HepG2 (cell line): ENCODE results near the gene KLF16. TPM values are rescaled to one million over a fixed set of nuclear protein-coding genes. Genes with fewer than 3 reads are reported as not detected.
A peak's percentile ranks its signal among the peaks of the same experiment; 100 is the strongest.
"Not testable (repeated sequence)": the region's sequence is repeated elsewhere in the genome, so short reads cannot be mapped to it uniquely, and the experiment has no call there.

Source experiments
- ATAC-seq: fragments of 200-7000 bp; cut with Tn5 transposase; 3 replicates; pipeline ENCODE4 v1.9.1; 2020; ENCODE audit warnings: mild to moderate bottlenecking, moderate library complexity
- BruUV-seq: library from RNA; stranded (reverse); fragments of 400-500 nt; replicated peaks from 2 replicates; lab custom pipeline; 2021; lab: Mats Ljungman, UMichigan
- CTCF ChIA-PET: fragments of 300-600 bp; formaldehyde crosslinking; extraction: SDS; loops from one replicate; lab custom pipeline; 2021; ENCODE audit warnings: low total read pairs, inconsistent platforms, low intra/inter-chr PET ratio; lab: Yijun Ruan, JAX
- POLR2A ChIA-PET: fragments of 350-600 bp; sonication (Branson Sonifier 250); formaldehyde crosslinking; loops from one replicate; lab custom pipeline; 2020; ENCODE audit warnings: antibody characterized with exemption, inconsistent platforms; lab: Yijun Ruan, JAX
- DNase-seq: peaks from one replicate; pipeline ENCODE4 v3.0.0-alpha.2; 2015; ENCODE audit warnings: low spot score
- FAIRE-seq: peaks from 3 replicates; lab custom pipeline; 2011; peaks lifted over from hg19 to GRCh38; lab: Jason Lieb, UNC
- H2AFZ ChIP-seq: one replicate; pipeline ENCODE4 v1.6.1; 2011; ENCODE audit warnings: low read length, inconsistent platforms
- H3K27ac ChIP-seq: fragments of 300-600 bp; 3 replicates; pipeline ENCODE4 v1.8.0; 2011; ENCODE audit warnings: mixed run types, mild to moderate bottlenecking, mixed read lengths, low read length, inconsistent platforms; ENCODE audit not compliant: insufficient read depth; ENCODE audit errors: extremely low read length
- H3K27me3 ChIP-seq, 2 experiments: fragments of 200-600 bp in 1 of 2; 2 replicates in 1 of 2; 3 replicates in 1 of 2; pipeline versions ENCODE4 v1.6.0 to v1.8.0; 2011; ENCODE audit warnings: low read length in 2 of 2, mild to moderate bottlenecking in 2 of 2, moderate library complexity in 2 of 2, inconsistent platforms in 1 of 2; ENCODE audit not compliant: insufficient read depth in 2 of 2, control insufficient read depth in 1 of 2
- H3K36me3 ChIP-seq, 2 experiments: fragments of 200-600 bp in 1 of 2; replicated peaks in 1 of 2; 2 replicates in 1 of 2; 3 replicates in 1 of 2; pipeline versions ENCODE4 v1.5.1 to v1.8.0; 2011; ENCODE audit warnings: low read length in 2 of 2, inconsistent platforms in 1 of 2; ENCODE audit not compliant: insufficient read depth in 2 of 2, control insufficient read depth in 1 of 2
- H3K4me1 ChIP-seq: 2 replicates; pipeline ENCODE4 v1.5.1; 2012; ENCODE audit warnings: low read length, inconsistent platforms; ENCODE audit not compliant: insufficient read depth
- H3K4me2 ChIP-seq: 2 replicates; pipeline ENCODE4 v1.6.0; 2011; ENCODE audit warnings: low read depth, low read length, inconsistent platforms
- H3K4me3 ChIP-seq, 3 experiments: fragments of 200-600 bp in 1 of 3; sonication (generic), shearing (Covaris generic) in 1 of 3; replicated peaks in 1 of 3; 2 replicates each; pipeline ENCODE4 v1.5.1; 2011 to 2016; ENCODE audit warnings: low read length in 3 of 3, inconsistent platforms in 2 of 3, low read depth in 2 of 3, mild to moderate bottlenecking in 2 of 3, control low read depth in 1 of 3, mixed read lengths in 1 of 3; ENCODE audit not compliant: insufficient read depth in 1 of 3
- H3K79me2 ChIP-seq: one replicate; pipeline ENCODE4 v1.6.1; 2011; ENCODE audit warnings: low read length, inconsistent platforms; ENCODE audit not compliant: insufficient read depth
- H3K9ac ChIP-seq: 2 replicates; pipeline ENCODE4 v1.6.0; 2011; ENCODE audit warnings: mild to moderate bottlenecking, low read depth, low read length, inconsistent platforms; ENCODE audit not compliant: insufficient read depth
- H3K9me3 ChIP-seq: 2 replicates; pipeline ENCODE4 v1.5.1; 2012; ENCODE audit warnings: mild to moderate bottlenecking, low read length
- H4K20me1 ChIP-seq: 2 replicates; pipeline ENCODE4 v1.6.0; 2011; ENCODE audit warnings: inconsistent platforms, mild to moderate bottlenecking, low read length, moderate library complexity; ENCODE audit not compliant: insufficient read depth
- KDM3A ChIP-seq: IDR thresholded peaks from 2 replicates; pipeline ENCODE4 v1.6.1; 2018; ENCODE audit warnings: low read depth, missing compliant biosample characterization
- MAF1 ChIP-seq: sonication (generic); formaldehyde crosslinking; IDR thresholded peaks from 2 replicates; pipeline ENCODE4 v1.5.0; 2020; ENCODE audit warnings: missing genetic modification reagents, borderline replicate concordance
- RBFOX2 ChIP-seq: fragments of 200-400 bp; formaldehyde crosslinking; IDR thresholded peaks from 2 replicates; pipeline ENCODE4 v1.6.1; 2017; ENCODE audit warnings: low read depth, mild to moderate bottlenecking, low read length
- RNF2 ChIP-seq: fragments of 450-650 bp; conservative IDR thresholded peaks from 2 replicates; pipeline ENCODE4 v1.6.1; 2016; ENCODE audit warnings: low read depth
- WGBS: methylation state at CpG from one replicate; pipeline ENCODE4 v1.1.6; 2017; ENCODE audit warnings: low lambda C conversion rate; 5-methylcytosine and 5-hydroxymethylcytosine counted together
- in situ Hi-C: cut with HindIII; loops from 2 replicates; pipeline ENCODE4 v1.10.0; 2017; ENCODE audit warnings: low pct_unique_long_range_greater_than_20kb; ENCODE audit not compliant: extremely low pct_ligation_motif_present
- intact Hi-C: fragments of 100-400 bp; cut with micrococcal nuclease; formaldehyde crosslinking; loops from one replicate; pipeline ENCODE4 v1.10.0; 2022; ENCODE audit not compliant: unreplicated experiment
- polyA plus RNA-seq, 8 experiments: library from polyadenylated mRNA; depleted of rRNA in 3 of 8; stranded (reverse) in 7 of 8; unstranded in 1 of 8; fragments of >200 nt; fragmentation: Illumina TruSeq in 4 of 8; extraction: Trizol in 4 of 8; gene quantifications; 2 replicates each; pipeline versions ENCODE4 v1.2.1 to v1.2.3, GENCODE V29; 2011 to 2016; ENCODE audit warnings: low read depth in 4 of 8, missing spikeins in 1 of 8, mixed read lengths in 1 of 8; ENCODE audit not compliant: insufficient read depth in 1 of 8
- total RNA-seq, 5 experiments: library from RNA; depleted of rRNA; stranded (reverse); fragments of >200 nt; fragmentation: Illumina TruSeq; extraction: Trizol; gene quantifications; 2 replicates each; pipeline ENCODE4 v1.2.3, GENCODE V29; 2016; ENCODE audit warnings: low read depth in 1 of 5

The KLF16 gene
- total and polyA plus RNA-seq, 2 of the 13 experiments (the other 11 are each of a cell fraction or from before 2014, with no cell fraction given) = 3.5 to 6.7 TPM

DNA sequence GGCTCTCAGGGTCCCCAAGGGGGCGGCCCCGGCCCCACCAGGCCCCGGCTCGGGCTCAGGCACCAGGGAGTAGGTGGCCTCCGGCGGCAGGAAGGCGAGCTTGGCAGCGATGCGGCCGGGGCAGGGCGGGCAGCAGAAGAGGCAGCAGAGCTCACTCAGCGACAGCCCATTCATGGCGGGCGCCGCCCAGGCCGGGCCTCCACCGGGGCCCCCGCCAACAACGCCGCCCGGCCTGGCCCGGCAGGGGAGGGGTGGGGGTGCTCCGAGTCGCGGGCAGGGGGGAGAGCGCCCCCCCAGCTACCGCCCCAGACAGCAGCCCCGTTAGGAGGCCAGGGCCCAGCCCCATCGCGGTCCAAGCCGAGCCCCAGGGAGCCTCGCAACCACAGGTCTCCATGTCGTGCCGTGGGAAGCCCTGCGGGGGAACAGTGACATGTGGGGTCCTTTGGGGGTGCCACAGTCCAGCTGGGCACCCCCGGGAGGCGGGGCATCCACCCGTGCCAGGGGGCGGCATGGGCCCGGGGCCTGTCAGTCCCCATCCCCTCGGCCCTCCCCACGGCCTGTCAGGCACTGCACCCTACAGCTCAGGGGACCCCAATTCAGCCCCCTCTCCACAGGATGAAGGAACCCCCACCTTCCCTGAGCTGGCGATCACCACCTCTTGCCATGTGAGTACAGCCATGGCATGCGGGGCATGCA, 18.2 kb upstream of the KLF16 start:
- BruUV-seq, in situ Hi-C loops, H3K9ac ChIP-seq, H3K27me3 ChIP-seq, DNase-seq, H3K4me3 ChIP-seq, FAIRE-seq, H2AFZ ChIP-seq, ATAC-seq, H3K4me2 ChIP-seq, H3K27ac ChIP-seq, POLR2A ChIA-PET, H3K9me3 ChIP-seq, CTCF ChIA-PET, H3K36me3 ChIP-seq: not testable (repeated sequence)
- Histone ChIP-seq H3K4me1 (peaks cover 28% of the 10 kb centered on the region), H4K20me1 (peaks cover 16% of the 10 kb centered on the region), H3K79me2 (peaks cover 32% of the 10 kb centered on the region)
- TF ChIP-seq RBFOX2 = 0 out of 2 replicates have a peak, but pooled peaks have one; percentile 5
- 96% methylated on average over 26 of the region's 44 CpGs for WGBS
- intact Hi-C loops = loop anchor here (1.0 kb wide), 1 partner anchor 14 kb away; no protein-coding TSS in a partner anchor

DNA sequence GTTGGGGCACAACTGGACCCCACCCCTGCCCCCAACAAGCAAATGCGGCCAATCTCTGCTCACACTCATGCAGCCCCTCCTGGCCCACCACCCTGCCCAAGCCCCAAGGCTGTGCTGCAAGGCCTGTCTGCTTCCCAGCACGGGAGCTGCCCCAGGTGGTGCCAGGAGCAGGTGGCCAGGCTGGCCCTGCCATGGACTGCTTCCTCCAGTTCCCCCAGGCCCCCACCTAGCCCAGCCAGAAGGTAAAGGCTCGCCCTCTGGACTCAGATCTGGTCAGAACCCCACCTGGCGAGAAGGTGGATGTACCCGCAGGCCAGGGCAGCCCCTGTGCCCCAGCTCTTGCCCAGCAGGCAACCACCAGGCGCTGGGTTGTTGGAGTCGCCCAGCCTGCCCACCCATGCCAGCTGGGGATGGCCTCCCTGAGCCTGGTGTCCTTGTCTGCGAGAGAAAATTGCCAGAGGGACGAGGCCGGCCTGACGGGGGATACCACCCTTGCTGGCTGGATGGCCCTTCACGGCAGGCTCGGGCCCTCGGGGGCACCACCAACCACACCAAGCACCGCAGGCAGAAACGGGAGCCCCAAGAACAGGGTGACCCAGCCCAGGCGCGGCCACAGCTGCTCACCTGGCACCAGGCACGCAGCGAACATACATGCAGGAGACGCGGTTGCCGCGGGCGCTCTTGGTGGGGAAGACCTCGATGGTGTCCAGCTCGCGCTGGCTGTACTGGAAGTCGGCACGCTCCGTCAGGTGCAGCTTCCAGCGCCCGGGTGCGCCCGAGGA, 17.4 kb upstream of the KLF16 start:
- ChIA-PET CTCF (no interaction called here), POLR2A (no interaction called here)
- no peak overlapping the region for H3K4me2 ChIP-seq
- H3K9ac ChIP-seq = no peak overlapping the region
- no TSS peak for BruUV-seq
- H3K9me3 ChIP-seq = no peaks in the 10 kb centered on the region
- H3K4me1 ChIP-seq = peaks cover 30% of the 10 kb centered on the region
- no peaks in the 10 kb centered on the region for H3K27me3 ChIP-seq
- ATAC-seq (no peak), DNase-seq (no peak), FAIRE-seq (no peak)
- peaks cover 32% of the 10 kb centered on the region for H3K79me2 ChIP-seq
- in situ Hi-C loops = no loop called here
- H3K27ac ChIP-seq = no peak overlapping the region
- no peak overlapping the region for H3K4me3 ChIP-seq
- no peak for TF ChIP-seq KDM3A (CRISPR knock-in tag)
- TF ChIP-seq RNF2 = no peak
- TF ChIP-seq RBFOX2 = 0 out of 2 replicates have a peak, but pooled peaks have one; percentile 12
- TF ChIP-seq MAF1 (CRISPR knock-in tag) = no peak
- 90% methylated on average over 2 of the region's 35 CpGs for WGBS
- no peak overlapping the region for H2AFZ ChIP-seq
- H4K20me1 ChIP-seq = peaks cover 16% of the 10 kb centered on the region
- peaks cover 0 to 3% of the 10 kb centered on the region in 2 experiments; a peak in 1 of 5 replicates for H3K36me3 ChIP-seq
- intact Hi-C loops = no loop called here

DNA sequence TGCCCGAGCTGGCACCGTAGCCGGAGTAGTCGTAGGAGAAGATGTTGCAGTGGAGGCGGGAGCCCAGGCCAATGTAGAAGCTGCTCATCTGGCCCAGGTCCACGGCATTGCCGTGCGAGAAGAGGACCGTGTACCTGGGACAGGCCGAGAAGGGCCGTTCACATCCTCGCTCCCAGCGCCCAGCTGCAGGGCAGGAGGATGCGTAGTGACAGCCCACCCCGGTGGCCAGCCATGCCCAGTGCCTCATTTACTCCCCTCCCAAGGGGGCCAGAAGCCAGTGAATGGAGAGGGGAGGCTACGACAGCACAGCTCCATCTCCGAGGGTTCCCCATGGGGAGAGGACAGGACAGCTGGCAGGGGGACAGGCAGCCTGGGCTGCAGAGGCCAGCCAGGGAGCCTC, 16.6 kb upstream of the KLF16 start:
- H4K20me1 ChIP-seq = peaks cover 18% of the 10 kb centered on the region
- DNase-seq, CTCF ChIA-PET, H3K9ac ChIP-seq, BruUV-seq, FAIRE-seq, in situ Hi-C loops, H3K9me3 ChIP-seq, ATAC-seq, H3K27ac ChIP-seq, H2AFZ ChIP-seq, H3K27me3 ChIP-seq, POLR2A ChIA-PET, H3K4me2 ChIP-seq, intact Hi-C loops, H3K4me3 ChIP-seq, H3K36me3 ChIP-seq: not testable (repeated sequence)
- peaks cover 27% of the 10 kb centered on the region for H3K4me1 ChIP-seq
- 97% methylated on average over 10 of the region's 17 CpGs for WGBS
- peaks cover 39% of the 10 kb centered on the region for H3K79me2 ChIP-seq
